IPS-NIHi11 (cell line): ENCODE measurements around the gene YWHAE.
"Not testable (repeated sequence)": the region's sequence is repeated elsewhere in the genome, so short reads cannot be mapped to it uniquely, and the experiment has no call there.

Experiments
- DNase-seq: peaks from one replicate; pipeline ENCODE4 v3.0.0; 2012; ENCODE audit warnings: mixed read lengths, low spot score

Gene YWHAE

DNA sequence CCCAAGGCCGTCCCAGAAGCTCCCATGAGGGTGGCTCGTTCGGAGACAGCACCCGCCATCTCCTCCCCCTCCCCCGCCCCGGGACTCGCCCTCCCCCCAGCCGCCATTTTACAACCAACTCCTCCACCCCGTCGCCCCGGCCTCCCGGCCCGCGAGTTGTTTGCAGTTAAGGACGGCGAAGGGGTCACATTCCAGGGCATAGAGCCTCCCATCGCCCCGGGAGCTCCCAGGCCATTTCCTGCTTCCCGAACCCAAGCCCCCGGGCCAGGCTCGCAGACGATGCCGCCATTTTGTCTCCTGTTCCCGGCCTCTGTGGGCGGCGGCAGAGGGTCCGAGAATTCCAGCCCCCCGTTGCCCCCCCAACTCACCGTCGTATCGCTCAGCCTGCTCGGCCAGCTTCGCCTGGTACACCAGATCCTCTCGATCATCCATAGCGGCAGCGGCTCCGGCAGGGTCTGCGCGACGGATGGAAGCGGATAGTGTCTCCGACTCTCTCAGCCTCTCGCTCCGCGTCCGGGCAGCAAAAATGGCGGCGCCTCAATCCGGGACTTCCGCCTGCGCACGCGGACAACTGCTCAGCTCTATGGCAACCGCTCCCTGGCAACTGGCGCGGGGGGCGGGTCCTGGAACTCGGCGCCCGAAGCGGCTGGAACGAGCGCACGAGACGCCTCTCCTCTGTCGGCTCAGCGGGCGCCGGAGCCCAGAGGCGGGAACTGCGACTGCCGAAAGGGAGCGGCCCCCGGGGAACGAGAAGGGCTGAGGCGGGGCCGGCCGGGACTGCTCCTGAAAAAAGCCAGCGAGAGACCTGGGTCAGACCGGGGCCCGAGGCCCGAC lies at the start of gene YWHAE:
YWHAE (minus strand) TSS at position 544 of the 834 bp plus-strand sequence; CDS start at position 432, 112 bp downstream.
- DNase-seq = peak; percentile 98

GRCh38 chr17:1449412-1449967 lies 49.5 kb upstream of the YWHAE start:
- DNase-seq = no peak

- no peak for DNase-seq
Observed at GRCh38 chr17:1447052-1447451, 47.0 kb upstream of the YWHAE start.

GRCh38 chr17:1446201-1446600 lies 46.2 kb upstream of the YWHAE start:
- DNase-seq = no peak

DNA sequence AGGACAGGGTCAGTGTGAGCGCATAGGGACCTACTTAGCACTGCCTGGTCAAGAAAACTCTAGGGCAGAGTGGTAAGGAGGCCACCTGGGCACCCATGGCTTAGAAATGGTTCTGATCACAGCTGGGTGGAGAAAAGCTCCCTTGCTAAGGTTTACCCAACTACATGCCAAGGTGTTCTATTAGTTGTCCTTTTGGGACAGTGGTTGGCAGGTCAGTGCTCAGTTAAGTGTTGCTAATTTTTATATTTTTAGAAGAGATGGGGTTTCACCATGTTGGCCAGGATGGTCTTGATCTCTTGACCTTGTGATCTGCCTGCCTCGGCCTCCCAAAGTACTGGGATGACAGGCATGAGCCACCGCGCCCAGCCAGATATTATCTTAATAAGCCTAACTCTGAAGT lies 45.7 kb upstream of the YWHAE start:
- not testable (repeated sequence) for DNase-seq

GRCh38 chr17:1442721-1443120 lies 42.7 kb upstream of the YWHAE start:
- not testable (repeated sequence) for DNase-seq

DNA sequence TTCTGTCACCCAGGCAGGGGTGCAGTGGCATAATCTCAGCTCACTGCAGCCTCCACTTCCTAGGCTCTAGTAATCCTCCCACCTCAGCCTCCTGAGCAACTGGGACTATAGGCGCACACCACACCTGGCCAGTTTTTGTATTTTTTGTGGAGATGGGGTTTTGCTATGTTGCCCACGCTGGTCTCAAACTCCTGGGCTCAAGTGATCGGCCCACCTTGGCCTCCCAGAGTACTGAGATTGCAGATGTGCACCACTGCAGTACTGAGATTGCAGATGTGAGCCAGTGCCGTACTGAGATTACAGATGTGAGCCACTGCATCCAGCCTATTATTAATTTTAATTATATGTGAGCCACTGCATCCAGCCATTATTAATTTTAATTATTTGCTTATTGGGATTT lies 42.2 kb upstream of the YWHAE start:
- DNase-seq = no peak

GRCh38 chr17:1440921-1441320 lies 40.9 kb upstream of the YWHAE start:
- no peak for DNase-seq

- no peak for DNase-seq
Observed at GRCh38 chr17:1438593-1439083, 38.6 kb upstream of the YWHAE start.

GRCh38 chr17:1435326-1435725 lies 35.3 kb upstream of the YWHAE start:
- DNase-seq = no peak

DNA sequence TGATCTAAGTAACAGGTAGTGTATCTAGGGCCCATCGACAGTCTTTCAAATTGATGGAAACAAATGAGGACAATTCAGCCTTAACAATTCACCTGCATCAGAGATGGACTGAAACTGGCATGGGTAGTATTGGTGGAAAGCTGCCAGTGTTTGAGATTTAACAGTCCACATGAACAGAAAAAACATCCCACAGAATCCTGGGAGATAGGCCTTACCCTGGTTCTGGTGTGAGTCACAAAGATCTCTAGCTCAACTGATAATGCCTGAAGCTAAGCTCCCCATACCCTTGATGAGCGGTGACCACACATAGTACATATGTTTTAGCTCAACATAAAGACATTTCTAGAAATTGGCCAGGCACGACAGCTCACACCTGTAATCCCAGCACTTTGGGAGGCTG lies 34.1 kb upstream of the YWHAE start:
- no peak for DNase-seq

DNA sequence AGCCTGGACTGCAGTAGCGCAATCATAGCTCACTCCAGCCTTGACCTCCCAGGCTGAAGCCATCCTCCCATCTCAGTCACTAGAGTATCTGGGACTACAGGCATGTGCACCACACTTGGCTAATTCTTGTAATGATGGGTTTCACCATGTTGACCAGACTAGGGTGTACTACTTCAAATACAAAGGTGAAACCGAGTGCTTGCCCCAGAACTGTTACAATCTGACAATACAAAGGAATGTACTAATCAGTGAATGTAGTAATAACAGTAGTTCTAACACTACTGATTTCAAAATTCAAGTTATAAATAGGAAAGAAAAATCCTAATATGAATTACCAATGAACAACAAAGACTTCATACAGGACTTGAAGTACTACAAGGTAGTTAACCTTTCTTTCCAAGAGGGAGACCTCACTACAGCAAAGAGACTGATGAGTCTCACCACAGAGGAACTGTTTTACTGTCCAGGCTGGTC lies 31.6 kb upstream of the YWHAE start:
- no peak for DNase-seq

- DNase-seq = no peak
Observed at GRCh38 chr17:1423456-1424135, 23.6 kb upstream of the YWHAE start.

- DNase-seq = no peak
Observed at GRCh38 chr17:1422885-1423284, 22.9 kb upstream of the YWHAE start.

DNA sequence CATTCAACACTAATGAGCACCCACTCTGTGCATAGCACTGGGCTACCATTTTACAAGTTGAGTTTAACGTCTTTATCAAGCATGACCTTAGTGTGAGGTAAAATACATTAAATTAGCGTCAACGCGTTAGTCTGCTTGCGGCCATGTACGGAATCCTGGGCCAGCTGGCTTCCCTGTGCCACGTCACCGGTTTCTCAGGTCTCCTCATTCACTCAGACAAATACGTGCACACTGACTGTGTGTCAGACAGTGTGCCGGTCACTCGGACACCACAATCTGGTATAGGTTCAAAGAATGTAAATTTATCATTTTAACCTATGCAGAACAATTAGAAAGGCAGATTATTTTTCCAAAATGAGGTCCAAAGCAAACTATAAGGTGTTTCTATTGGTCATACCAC lies 21.4 kb upstream of the YWHAE start:
- no peak for DNase-seq

GRCh38 chr17:1420981-1421380 lies 21.0 kb upstream of the YWHAE start:
- DNase-seq = no peak

DNA sequence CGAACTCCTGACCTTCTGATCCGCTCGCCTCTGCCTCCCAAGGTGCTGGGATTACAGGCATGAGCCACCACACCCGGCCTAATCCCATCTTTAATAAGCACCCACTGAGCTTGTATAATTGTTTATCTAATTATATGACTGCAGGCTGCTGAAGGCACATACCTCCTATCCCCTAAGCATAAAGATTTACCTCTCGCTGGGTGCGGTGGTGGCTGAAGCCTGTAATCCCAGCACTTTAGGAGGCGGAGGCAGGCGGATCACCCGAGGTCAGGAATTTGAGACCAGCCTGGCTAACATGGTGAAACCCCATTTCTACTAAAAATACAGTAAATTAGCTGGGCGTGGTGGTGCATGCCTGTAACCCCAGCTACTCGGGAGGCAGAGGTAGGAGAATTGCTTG lies 20.1 kb upstream of the YWHAE start:
- DNase-seq = no peak

DNA sequence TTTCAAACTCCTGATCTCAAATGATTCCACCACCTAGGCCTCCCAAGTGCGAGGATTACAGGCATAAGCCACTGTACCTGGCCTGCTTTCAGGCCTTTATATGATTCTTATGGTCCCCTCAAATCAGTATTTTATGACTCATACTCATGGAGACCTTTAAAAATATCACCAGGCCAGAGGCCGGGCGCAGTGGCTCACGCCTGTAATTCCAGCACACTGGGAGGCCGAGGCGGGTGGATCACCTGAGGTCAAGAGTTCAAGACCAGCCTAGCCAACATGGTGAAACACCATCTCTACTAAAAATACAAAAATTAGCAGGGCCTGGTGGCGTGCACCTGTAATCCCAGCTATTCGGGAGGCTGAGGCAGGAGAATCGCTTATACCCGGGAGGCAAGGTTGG lies 18.5 kb upstream of the YWHAE start:
- not testable (repeated sequence) for DNase-seq

DNA sequence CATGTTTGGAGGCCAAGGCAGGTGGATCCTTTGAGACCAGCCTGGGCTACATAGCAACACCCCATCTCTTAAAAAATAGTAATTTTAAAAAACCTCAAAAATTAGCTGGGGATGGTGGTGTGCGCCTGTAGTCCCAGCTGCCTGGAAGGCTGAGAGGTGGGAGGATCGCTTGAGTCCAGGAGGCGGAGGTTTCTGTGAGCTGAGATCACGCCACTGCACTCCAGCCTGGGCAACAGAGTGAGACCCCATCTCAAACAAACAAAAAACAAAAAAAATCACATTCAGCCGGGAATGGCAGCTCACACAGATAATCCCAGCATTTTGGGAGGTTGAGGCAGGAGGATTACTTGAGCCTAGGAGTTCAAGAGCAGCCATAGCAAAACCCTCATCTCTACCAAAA lies 16.4 kb upstream of the YWHAE start:
- DNase-seq = no peak

GRCh38 chr17:1414634-1415033 lies 14.6 kb upstream of the YWHAE start:
- DNase-seq = no peak

GRCh38 chr17:1414001-1414574 lies 14.1 kb upstream of the YWHAE start:
- DNase-seq = no peak

DNA sequence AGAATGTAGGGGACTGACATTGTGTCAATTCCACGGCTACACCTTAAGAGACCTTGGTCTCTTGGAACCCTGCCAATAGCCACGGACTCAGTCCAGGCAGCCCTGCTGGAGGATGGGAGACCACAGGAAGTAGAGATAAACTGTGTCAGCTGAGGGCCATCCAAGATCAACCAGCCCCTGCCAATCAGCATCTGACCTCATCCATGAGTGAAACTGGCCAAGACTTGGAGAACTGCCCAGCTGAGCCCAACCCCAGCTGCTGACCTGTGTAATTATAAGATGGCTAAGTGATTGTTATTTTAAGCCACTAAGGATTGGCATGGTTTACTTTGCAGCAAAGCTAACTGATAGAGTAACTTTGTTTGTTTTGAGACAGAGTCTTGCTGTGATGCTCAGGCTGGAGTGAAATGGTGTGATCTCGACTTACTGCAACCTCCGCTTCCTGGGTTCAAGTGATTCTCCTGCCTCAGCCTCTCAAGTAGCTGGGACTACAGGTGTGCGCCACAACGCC lies 13.3 kb upstream of the YWHAE start:
- no peak for DNase-seq
